Astrocyte (in vitro differentiated cells and primary cell): ENCODE results near the gene WDCP.

Experiments
- CTCF ChIP-seq: IDR thresholded peaks from 2 replicates; pipeline ENCODE4 v1.5.1; 2011; ENCODE audit warnings: low read depth, mild to moderate bottlenecking, inconsistent platforms, low read length, moderate library complexity; ENCODE audit not compliant: insufficient read depth
- EZH2 ChIP-seq: IDR thresholded peaks from 2 replicates; pipeline ENCODE4 v1.6.1; 2012; ENCODE audit warnings: mild to moderate bottlenecking, low read length, inconsistent platforms; ENCODE audit not compliant: insufficient read depth

- TF ChIP-seq CTCF (no peak), EZH2 (no peak)
These were observed 1.7 kb upstream of the WDCP start for GRCh38 chr2:24048769-24049484.
